ENCODE results near the gene CBX8. TPM values are rescaled to one million over a fixed set of nuclear protein-coding genes. Genes with fewer than 3 reads are reported as not detected.

Gene CBX8
- total and polyA plus RNA-seq, 2 donors (not counting 3 experiments of a cell fraction or from before 2014, with no cell fraction given), result 0.69 to 3.1 TPM

DNA sequence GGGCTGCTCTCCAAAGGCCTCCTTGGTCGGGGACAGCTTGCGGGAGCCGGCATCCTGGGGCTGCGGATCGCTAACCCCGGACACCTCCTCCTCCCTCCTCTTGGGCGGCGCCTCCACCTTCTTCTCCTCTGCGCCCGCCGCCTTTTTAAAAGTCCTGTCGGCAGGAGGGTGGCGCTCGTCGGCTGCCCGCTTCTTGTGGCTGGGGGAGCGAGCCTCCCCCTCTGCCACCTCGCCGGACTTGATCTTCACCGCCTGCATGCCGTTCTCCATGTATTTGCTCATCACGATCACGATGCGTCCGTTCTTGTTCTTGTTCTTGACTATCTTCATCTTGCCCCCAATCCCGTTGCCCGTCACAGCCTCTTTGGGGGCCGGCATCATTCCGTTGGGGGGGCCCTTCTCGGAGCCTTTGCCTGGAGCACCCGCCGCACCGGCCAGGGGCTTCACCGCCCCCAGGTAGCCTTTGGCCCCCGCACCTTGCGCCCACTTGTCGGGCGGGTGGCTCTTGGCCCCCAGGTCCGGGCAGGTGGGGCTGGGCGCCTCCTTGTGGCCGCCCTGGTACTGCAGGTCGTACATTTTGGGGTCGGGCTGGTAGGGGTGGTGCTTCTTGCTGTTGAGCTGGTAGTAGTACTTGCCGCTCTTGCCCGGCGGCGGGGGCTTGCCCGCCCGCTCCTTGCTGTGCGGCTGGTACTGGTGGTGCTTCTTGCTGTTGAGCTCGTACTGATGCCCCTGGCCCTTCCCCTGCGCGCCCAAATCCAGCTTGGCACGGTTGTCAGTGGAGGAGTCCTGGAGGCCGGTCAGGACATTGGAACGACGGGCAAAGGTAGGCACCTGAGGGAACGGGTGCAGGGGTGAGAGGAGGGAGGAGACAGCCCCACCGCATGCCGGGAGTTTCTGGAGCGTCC is 37.9 kb upstream of the CBX8 start:
- H3K9me1 ChIP-seq (replicated peaks; ENCODE audit: control insufficient read depth, extremely low read depth, insufficient read depth, low read length), result no peaks in the 10 kb centered on the region
- no peak for TF ChIP-seq POLR2A (IDR thresholded peaks at IDR 0.05; ENCODE audit: low read depth, low read length)
- TF ChIP-seq, protein P1, sequence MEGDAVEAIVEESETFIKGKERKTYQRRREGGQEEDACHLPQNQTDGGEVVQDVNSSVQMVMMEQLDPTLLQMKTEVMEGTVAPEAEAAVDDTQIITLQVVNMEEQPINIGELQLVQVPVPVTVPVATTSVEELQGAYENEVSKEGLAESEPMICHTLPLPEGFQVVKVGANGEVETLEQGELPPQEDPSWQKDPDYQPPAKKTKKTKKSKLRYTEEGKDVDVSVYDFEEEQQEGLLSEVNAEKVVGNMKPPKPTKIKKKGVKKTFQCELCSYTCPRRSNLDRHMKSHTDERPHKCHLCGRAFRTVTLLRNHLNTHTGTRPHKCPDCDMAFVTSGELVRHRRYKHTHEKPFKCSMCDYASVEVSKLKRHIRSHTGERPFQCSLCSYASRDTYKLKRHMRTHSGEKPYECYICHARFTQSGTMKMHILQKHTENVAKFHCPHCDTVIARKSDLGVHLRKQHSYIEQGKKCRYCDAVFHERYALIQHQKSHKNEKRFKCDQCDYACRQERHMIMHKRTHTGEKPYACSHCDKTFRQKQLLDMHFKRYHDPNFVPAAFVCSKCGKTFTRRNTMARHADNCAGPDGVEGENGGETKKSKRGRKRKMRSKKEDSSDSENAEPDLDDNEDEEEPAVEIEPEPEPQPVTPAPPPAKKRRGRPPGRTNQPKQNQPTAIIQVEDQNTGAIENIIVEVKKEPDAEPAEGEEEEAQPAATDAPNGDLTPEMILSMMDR (IDR thresholded peaks at IDR 0.05; ENCODE audit: extremely low read depth in 1 of 2, insufficient read depth in 1 of 2, low read depth in 1 of 2, low read length in 2 of 2), result peak; percentile 72 to 82
- no peak for TF ChIP-seq GATA2 (IDR thresholded peaks at IDR 0.05; ENCODE audit: insufficient read depth, insufficient read length, low read depth, low read length)
- no peak overlapping the region for H2AFZ ChIP-seq (ENCODE audit: low read depth, low read length)
- no peak overlapping the region for H3K4me3 ChIP-seq (replicated peaks in 1 of 3; ENCODE audit: insufficient read depth in 1 of 3, low read depth in 1 of 3, low read length in 3 of 3)
- no peaks in the 10 kb centered on the region for H3K9me3 ChIP-seq (replicated peaks; ENCODE audit: control insufficient read depth, insufficient read depth, low read length)
- no peak overlapping the region for H3K9ac ChIP-seq (replicated peaks; ENCODE audit: extremely low read depth, insufficient read depth, low read length)
- dilution Hi-C loops (cut with MboI; ENCODE audit: extremely low pct_ligation_motif_present, low sequenced_read_pairs), result no loop called here
- H4K20me1 ChIP-seq (replicated peaks; ENCODE audit: control insufficient read depth, extremely low read depth, insufficient read depth, low read length), result no peaks in the 10 kb centered on the region
- ChIA-PET CTCF (interaction anchor here (0.6 to 2.3 kb wide), 29 partner anchors 10 to 165 kb away, joined by 3 to 14 read pairs (median 4); partner anchors contain the start of gene CBX8), POLR2A (no interaction called here)
- H3K4me1 ChIP-seq (ENCODE audit: control insufficient read depth, extremely low read depth, insufficient read depth, low read length), result peaks cover 7% of the 10 kb centered on the region
- peaks cover 0 to 3% of the 10 kb centered on the region in 2 experiments for H3K36me3 ChIP-seq (ENCODE audit: control insufficient read depth in 2 of 2, extremely low read depth in 1 of 2, insufficient read depth in 2 of 2, low read length in 2 of 2)
- FAIRE-seq (no peak), DNase-seq (ENCODE audit: low read depth, low spot score) (no peak)
- H3K27me3 ChIP-seq (ENCODE audit: control insufficient read depth in 2 of 2, insufficient read depth in 2 of 2, low read length in 2 of 2), result peaks cover under 1 to 2% of the 10 kb centered on the region in 2 experiments
- H3K27ac ChIP-seq (ENCODE audit: insufficient read depth, low read depth, low read length), result no peak overlapping the region
- intact Hi-C loops (cut with micrococcal nuclease), result loop anchor here (1.0 kb wide), 2 partner anchors 45 to 93 kb away; no protein-coding TSS in a partner anchor
- H3K4me2 ChIP-seq (ENCODE audit: insufficient read depth, low read length), result no peak overlapping the region
- H3K79me2 ChIP-seq (ENCODE audit: control insufficient read depth, insufficient read depth, low read length), result no peaks in the 10 kb centered on the region
- BruUV-seq (replicated peaks), result no TSS peak
